GM10266 (cell line): Measurements from ENCODE around the gene RAI1.
"Not testable (repeated sequence)": the region's sequence is repeated elsewhere in the genome, so short reads cannot be mapped to it uniquely, and the experiment has no call there.

Experiments used
- DNase-seq: peaks from one replicate; pipeline ENCODE4 v3.0.0; 2012; ENCODE audit errors: extremely low spot score
- TF ChIP-seq, protein P1 (sequence below): IDR thresholded peaks from 2 replicates; pipeline ENCODE4 v1.5.1; 2012; ENCODE audit warnings: mild to moderate bottlenecking, low read depth; ENCODE audit not compliant: control insufficient read depth, insufficient read depth; ENCODE audit errors: missing control alignments

Gene RAI1

DNA sequence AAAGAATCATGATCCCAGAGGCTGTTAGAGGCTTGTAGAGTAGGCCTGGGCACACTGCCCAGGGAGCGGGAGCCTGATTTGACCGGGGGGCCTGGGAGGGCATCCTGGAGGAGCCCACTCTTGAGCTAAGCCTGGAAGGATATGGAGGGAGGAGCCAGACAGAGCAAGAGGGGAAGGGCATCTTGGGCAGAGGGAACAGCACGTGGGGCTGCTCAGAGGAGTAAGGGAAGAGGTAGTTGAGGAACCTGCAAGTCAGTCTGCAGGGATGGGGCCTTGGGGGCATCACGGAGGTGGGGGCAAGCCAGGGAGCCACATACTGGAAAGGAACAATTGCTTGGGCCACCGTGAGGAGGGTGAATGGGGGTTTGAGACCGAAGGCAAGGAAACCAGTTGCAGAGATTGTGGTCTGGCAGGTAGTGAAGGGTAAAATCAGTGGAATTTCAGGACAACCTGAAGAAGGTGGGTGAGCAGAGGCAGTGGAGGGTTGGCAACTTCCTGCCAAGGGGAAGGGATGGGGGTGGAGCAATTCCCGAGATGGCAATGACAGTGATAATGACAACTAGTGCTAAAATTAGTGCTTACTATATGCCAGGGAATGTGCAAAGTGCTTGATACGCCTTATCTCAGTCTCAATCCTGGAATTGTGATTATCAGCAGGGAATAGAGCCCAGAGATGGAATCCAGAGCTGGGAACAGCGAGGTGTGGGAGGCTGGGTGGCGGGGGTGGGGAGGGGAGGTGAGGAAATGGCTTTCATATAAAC is 9.7 kb upstream of the RAI1 start:
- DNase-seq, result no peak
- TF ChIP-seq, protein P1, sequence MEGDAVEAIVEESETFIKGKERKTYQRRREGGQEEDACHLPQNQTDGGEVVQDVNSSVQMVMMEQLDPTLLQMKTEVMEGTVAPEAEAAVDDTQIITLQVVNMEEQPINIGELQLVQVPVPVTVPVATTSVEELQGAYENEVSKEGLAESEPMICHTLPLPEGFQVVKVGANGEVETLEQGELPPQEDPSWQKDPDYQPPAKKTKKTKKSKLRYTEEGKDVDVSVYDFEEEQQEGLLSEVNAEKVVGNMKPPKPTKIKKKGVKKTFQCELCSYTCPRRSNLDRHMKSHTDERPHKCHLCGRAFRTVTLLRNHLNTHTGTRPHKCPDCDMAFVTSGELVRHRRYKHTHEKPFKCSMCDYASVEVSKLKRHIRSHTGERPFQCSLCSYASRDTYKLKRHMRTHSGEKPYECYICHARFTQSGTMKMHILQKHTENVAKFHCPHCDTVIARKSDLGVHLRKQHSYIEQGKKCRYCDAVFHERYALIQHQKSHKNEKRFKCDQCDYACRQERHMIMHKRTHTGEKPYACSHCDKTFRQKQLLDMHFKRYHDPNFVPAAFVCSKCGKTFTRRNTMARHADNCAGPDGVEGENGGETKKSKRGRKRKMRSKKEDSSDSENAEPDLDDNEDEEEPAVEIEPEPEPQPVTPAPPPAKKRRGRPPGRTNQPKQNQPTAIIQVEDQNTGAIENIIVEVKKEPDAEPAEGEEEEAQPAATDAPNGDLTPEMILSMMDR, result no peak

DNA sequence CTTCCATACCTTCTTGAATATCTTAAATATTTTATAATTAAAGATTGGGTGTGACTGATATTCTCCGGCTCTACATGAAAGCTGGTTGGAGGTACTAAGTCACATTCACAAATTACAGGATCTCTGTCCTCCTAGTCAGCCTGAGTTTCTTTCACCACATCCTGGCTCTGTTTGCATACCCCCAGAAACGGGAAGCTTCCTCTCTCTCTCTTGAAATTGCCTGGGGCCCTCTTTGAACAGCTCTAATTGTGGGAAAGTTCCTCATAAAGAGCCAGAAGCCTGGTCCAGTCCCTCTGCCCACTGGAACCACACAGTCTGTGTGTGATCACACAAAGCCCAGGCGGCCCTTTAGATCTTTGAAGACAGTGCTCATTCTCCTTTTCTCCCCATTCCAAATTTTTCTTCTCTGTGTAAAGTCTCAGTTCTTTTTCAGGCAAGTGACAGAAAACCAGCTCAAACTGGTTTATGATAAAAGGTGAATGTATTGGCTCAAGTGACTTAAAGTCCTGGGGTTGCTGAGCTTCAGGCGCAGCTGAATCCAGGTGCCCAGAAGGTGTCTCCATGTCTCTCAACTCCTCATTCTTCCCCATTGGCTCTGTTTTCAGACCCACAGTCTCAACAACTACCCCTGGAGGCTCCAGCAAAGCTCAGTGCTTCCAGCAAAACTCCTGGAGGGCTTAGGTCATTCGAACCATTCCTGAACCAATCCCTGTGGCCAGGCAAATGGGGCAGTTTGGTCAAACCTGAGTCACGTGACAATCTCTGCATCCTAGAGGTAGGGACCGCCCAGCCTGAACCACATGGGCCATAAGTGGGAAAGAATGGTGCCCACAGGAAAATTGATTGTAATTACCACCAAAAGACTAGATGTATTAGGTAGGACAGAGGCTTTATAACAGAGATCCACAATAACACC is 8.5 kb upstream of the RAI1 start:
- TF ChIP-seq, protein P1, result no peak
- DNase-seq, result no peak

DNA sequence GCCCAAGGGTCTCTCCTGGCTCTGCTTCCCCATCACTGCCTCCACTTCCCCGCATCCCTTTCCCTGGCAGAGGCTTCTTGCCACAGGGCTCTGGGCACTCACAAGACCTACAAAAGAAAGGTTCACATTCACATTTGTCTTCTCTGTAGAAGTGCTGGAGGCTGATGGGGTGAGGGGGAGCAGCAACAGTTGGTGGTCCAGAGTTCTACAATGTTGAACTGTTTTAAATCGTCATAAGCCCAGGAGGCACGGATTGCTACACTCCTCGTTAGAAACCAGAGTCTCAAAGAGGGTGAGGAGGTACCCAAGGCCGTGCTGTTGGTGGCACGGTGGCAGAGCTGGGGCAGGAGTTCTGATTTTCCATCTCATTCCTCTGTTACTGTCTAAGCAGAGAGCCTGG is 5.8 kb upstream of the RAI1 start:
- TF ChIP-seq, protein P1, result no peak
- DNase-seq, result no peak

DNA sequence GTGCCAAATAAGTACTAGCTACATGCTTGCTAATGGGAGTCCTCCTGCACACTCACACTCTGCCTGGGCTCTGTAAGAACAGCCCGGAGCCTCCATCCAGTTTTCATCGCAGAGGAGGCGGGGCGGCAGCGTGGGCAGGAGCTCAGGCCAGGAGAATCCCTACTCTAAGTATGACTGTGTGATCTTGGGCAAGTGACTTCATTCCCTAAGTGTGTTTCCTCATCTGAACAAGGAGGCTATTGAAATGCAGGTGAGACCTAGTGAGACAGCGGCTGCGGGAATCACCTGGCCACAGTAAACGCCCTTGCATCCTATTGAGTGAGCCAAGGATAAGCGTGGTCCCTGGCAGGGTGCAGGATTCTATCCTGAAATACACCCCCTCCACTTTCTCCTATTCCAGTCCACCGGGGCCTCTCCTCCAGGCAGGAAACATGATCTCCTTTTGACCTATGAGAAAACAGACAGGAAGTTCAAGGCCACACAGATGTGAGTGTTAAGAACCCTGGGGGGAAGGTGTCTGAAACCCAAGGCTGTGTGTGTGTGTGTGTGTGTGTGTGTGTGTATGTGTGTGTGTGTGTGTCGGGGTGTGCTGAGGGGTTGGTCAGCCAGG is 5.2 kb upstream of the RAI1 start:
- DNase-seq, result no peak
- TF ChIP-seq, protein P1, result no peak

DNA sequence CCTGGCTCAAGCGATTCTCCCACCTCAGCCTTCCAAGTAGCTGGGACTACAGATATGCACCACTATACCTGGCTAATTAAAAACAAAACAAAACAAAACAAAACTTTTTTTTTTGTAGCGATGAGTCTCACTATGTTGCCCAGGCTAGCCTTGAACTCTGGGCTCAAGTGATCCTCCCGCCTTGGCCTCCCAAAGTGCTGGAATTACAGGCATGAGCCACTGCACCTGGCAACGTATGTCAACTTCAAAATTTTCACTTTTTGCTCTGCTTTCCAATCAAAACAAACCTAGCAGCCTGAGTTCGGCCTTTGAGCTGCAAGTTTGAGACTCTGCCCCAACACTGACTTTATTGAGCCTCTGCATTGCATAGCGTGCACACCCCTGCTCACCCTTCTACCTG is 4.5 kb upstream of the RAI1 start:
- TF ChIP-seq, protein P1, result no peak
- no peak for DNase-seq

DNA sequence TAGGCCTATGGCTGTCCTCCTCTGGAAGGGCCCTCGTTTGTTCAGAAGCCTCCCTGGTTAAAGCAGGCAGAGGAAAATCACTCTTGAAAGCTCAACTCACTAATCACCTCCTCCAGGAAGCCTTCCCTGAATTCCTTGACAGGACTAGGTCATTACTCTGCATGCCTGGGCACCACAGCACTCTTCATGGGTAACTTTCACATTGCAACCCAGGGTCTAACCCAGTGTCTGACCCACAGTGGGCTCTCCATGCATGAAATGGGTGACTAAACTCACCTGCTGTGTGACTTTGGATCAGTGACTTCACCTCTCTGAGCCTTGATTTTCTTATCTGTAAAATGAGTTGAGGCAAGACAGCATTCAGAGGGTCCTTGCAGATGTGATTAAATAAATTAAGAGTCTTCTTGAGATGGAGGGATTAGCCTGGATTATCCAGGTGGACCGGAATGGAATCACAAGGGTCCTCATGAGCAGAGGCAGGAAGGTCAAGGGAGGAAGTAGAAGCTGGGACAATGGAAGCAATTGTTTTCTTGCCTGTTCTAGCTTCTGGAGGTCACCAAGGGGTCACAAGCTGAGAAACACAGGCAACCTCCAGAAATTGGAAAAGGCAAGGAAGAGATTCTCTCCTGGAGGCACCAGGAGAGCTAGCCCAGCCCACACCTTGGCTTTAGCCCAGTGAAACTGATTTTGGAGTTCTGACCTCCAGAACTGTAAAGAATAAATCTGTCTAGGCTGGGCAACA is 3.8 kb upstream of the RAI1 start:
- TF ChIP-seq, protein P1, result no peak
- no peak for DNase-seq

DNA sequence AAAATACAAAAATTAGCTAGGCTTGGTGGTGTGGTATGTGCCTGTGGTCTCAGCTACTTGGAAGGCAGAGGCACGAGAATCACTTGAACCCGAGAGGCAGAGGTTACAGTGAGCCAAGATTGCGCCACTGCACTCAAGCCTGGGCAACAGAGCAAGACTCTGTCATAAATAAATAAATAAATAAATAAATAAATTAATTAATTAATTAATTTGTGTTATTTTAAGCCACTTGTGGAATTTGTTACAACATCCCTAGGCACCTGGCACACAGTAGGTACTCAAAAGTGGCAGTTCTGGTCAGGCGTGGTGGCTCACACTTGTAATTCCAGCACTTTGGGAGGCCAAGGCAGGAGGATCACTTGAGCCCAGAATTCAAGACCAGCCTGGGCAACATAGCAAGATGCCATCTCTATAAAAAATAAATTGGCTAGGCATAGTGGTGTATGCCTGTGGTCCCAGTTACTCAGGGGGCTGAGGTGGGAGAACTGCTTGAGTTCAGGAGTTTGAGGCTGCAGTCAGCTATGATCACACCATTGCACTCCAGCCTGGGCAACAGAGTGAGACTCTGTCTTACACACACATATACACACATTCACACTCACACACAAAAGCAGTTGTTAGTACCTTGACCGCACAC is 3.1 kb upstream of the RAI1 start:
- not testable (repeated sequence) for DNase-seq
